Stimulated activated naive CD4-positive, alpha-beta T cell (primary cell): ENCODE results near the gene RRM2.
"Not testable (repeated sequence)": the region's sequence is repeated elsewhere in the genome, so short reads cannot be mapped to it uniquely, and the experiment has no call there.

Experiments
- DNase-seq, 6 experiments: peaks; one replicate each; lab custom pipeline; 2025; lab: John Stamatoyannopoulos, UW

Gene RRM2

DNA sequence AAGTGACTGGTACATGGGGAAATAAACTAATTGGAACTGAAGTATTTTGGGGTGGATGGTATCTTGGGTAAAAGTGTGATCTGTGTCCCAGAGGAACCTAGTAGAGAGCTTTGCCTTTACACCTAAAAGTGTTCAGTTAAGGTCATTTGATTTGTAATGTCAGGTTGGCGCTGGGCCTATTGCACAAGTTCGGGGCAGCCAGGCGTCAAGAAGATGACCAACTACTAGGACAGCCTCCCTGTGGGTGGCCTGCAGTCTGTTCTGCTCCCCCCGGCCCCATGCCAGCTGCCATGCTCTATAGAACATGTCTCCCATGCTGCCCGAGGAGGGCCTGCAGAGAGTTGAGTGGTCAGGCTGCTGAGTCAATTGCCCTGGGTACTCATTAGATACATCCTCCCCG is 10.1 kb downstream of the RRM2 start:
- no peak for DNase-seq

DNA sequence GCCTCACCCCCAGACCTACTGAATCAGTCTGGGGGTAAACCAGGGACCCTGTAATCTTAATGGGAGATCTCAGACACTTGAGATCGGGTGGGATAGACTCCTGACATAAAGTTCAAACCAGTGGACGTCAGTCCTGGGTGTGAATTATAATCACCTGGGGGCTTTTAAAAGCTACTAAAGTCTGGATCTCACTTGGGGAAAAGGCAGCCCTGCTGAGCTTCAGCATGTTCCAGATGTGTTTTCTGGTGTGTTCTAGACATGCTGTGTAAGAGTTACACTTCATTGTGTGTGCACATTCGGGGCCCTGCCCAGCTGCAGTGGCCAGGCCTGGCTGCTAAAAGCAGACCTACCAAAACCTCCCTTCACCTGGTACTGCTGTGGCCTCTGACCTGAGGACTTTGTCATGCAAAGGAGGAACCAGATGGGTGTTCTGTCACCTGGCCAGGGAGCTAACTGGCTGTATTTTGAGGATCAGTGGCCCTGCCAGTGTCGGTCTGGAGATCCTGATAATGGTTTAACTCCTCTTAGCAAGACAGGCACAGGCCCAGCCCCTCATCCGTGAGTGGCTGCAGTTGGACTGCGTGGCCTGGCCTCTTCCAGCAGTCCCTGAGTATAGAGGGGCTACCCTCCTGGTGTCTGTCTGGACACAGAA is 10.6 kb downstream of the RRM2 start:
- no peak for DNase-seq

DNA sequence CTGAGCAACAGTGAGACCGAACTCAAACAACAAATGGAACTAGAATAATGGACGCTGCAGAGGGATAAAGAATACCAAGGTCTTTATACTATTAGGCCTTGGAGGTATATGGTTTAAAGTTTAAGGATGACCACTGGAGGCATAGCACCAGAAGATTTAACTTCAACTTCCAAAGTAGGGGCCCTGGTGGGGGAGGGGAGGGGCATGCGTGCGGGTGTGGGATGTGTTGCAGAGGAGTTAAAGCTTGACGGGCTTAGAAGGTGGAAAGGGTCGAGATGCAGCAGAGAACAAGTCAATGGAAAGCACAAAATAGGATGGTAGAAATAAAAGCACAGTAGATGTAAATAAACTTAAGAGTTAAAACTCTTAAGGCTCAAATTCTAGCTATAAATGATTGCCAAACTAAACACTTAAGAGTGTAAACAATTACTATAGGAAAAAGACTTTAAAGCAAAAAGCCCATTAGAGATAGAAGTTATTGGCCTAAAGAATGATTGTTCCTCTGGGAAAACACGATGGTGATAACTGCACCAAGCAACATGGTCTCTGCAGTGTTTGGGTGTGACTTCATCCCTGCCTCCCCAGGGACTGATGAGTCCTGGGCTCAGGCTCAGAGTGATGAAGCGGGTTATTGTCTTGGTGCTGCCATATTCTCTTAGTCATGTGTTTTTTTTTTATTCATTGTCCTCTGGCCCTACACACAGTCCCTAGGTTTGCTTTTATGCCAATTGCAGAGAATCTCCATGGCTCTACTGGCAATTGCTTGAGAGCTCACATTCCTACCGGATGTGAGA is 13.0 kb downstream of the RRM2 start:
- no peak for DNase-seq

- DNase-seq: no peak
These were observed 13.8 kb downstream of the RRM2 start for GRCh38 chr2:10136101-10136934.

DNA sequence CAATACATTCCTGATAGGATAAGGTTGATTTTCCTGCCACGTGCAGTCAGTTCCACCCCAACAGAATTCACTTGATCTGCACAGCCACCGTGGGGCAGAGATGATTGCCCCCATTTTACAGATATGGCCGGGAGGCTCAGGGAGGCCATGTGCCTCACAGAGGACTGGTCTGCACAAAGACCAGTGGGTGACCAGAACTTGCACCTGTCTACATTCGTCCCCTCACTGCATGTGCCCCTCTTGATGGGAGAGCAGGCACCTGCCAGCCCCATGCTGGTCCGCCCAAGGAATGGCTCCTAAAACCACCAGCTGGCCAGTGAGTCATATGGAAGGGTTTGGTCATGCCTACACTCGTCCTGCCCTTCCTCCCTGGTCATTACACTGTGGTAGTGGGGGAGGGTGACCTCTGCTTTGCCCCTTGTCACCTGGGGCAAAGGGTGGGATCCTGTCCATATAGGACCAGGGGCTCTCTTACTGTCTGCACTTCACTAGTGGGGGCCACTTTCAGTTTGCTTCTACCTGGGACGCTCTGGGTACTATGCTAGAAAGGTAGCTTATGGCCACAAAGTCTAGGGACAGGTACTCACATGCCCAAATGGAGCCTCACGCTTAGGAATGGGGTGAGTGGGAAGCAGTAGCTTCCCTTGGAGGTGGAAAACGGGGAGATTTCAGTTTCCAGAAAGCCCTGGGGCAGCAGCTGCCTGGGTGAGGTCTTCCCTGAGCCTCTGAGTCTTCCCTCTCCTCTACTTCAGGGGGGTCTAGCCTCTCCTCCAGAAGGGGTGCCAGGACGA is 14.7 kb downstream of the RRM2 start:
- no peak for DNase-seq

DNA sequence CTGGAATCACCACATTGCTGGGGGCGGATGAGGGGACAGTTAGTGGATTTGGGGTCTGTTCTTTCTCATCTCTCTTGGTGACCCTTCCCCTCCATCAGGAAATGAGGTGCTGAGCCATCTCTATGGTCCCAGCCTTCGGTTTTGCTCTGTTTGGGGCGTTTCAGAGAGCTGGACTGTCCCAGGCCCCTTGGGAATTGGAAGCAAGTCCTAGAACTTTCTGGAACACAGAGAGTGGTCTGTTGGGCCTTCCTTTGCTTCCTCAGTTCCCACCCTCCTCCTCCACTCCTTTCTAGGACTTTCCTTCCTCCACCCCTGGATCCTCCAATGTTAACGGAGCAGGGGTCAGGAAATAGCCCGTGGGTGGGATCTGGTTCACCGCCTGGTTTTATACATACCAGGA is 17.0 kb downstream of the RRM2 start:
- DNase-seq: no peak

GRCh38 chr2:10140841-10141610 is 18.5 kb downstream of the RRM2 start:
- DNase-seq: no peak

GRCh38 chr2:10141736-10142639 is 19.4 kb downstream of the RRM2 start:
- DNase-seq: peak in 5 of 6 experiments; percentile 9 to 54 (median 45)

DNA sequence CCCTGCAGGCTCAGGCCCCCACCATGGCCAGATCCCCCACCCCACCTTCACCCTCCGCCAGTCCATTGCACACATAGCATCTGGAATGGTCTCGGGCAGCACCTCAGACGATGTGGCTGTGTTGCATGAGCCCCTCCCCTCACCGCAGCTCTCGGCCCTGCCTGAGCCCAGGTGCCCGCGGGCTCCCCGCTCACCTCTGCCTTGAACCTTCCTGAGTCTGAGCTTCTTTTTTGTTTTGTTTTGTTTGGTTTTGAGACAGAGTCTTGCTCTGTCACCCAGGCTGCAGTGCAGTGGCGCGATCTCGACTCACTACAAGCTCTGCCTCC is 20.1 kb downstream of the RRM2 start:
- DNase-seq: no peak

DNA sequence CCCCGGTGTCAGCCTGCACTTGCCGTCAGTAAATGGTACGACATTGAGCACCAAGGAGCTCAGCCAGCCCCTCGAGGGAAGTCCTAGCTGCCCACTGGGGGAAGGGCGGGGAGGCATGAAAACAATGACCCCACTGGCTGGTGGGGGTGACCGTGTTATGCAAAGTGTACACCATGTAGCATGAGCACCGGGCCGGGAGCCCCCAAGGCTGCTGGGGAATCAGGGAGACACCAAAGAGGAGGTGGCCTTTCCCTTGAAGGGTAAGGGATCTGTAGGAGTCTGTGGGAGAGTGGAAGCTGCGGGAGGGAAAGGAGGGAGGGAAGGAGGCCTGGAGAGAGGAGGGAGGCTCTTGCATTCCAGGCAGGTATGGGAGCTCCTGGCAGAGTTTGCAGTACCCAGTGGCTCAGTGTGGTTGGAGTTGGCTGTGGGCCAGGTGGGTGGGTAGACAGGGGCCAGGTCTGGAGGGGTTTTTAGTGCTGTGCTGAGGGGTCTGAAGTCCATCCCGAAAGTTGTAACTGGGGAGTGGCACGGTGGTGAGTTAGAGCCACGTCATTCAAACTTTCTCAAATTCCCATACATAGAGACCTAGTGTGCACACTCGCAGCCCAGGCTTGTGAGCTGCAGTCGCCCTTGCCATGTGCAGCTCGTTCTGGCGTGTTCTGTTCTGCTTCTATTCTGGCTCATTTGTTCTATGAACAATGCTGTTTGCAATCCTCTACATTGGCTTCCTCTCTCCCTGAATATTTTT is 22.4 kb downstream of the RRM2 start:
- no peak for DNase-seq

- no peak for DNase-seq
These were observed 23.2 kb downstream of the RRM2 start for GRCh38 chr2:10145519-10146357.

- DNase-seq: no peak
These were observed 23.9 kb downstream of the RRM2 start for GRCh38 chr2:10146366-10147005.

- not testable (repeated sequence) for DNase-seq
These were observed 24.6 kb downstream of the RRM2 start for GRCh38 chr2:10147050-10147660.

GRCh38 chr2:10148268-10148667 is 25.7 kb downstream of the RRM2 start:
- DNase-seq: no peak

GRCh38 chr2:10149635-10150034 is 27.1 kb downstream of the RRM2 start:
- DNase-seq: no peak

- DNase-seq: peak in 1 of 6 experiments; percentile 16
These were observed 27.9 kb downstream of the RRM2 start for GRCh38 chr2:10150436-10150835.

- DNase-seq: no peak
These were observed 28.9 kb downstream of the RRM2 start for GRCh38 chr2:10151462-10151861.

DNA sequence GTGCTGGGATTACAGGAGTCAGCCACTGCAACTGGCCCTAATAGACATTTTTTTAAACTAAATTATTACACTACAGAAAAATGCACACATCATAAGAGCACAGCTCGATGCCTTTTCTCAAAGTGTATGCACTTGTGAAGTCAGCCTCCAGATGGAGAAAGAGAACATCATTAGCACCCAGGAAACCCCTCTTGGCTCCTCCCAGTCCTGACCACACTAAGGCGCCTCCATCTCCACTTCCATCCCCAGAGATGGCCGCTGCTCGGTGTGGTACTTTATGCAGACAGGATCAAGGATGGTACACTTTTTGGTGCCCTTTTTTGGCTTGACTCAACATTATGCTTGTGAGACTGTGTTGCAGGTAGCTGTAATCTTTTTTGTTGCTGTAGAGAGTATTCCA is 34.8 kb downstream of the RRM2 start:
- DNase-seq: no peak
